ENCODE measurements around the gene PIK3R6.

- TF ChIP-seq CTCF (IDR thresholded peaks at IDR 0.05) (no peak), POLR2A (IDR thresholded peaks at IDR 0.05) (no peak)
Observed at GRCh38 chr17:8865811-8866210, 1.7 kb downstream of the PIK3R6 start.

Data from esophagus squamous epithelium (tissue), 4 donors.